GM18907 (cell line): ENCODE results near the gene SAP130.

ENCODE experiments used
- ATAC-seq: cut with Tn5 transposase; IDR thresholded peaks from one replicate; pipeline ENCODE4 v1.9.1; 2021; ENCODE audit warnings: mild to moderate bottlenecking, moderate library complexity; ENCODE audit not compliant: unreplicated experiment

Gene SAP130

DNA sequence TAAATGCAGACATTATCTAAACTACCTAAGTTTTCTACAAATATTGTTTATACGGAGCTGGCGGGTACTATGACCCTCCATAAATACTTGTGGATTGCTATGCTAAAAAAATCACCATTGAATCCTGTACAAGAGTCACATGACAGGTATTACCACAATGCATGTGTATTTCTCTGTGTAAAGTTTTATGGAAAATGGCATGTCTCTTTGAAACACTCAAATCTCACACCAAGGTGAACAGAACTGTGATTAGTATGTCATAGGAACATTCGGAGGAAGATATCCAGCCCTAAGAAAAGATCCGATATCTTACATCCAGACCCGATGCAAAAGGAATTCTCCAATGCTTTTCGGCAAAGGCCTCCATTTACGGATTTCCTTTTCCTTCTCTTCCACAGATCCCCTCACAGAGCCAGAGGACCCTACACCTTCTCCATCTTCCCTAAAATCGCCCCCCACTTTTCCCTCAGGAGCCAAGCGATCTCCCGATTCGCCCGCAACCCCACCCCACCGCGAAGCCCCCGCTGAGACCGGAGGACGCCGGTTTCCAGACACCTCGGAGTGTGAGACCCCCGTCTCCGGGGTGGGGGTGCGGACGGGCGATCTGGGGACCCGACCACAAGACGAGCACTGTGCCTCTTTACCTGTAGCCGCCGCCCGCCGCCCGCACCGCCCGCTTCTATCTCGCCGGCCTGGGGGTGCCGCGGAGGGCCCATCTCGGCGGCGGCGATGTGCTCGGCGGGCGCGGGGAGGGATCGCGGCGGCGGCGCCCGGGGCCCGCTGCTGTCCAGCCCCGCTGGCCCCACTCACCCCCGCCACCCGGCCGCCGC is 1.2 kb downstream of the SAP130 start:
- ATAC-seq = no peak

DNA sequence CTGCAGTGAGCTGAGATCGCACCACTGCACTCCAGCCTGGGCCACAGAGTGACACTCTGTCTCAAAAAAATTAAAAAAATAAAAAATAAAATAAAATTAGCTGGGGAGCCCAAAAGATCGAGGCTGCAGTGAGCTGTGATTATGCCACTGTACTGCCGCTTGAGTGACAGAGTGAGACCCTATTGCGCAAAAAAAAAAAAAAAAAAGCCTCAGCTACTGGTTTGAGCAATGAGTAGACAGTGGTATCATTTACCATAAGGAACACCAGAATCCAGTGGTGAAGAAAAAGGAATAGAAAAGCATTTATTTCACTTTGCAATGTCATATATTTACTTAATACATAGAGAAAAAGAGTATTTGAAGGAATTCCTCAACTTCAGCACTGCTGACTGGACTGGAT is 3.0 kb downstream of the SAP130 start:
- ATAC-seq = no peak

DNA sequence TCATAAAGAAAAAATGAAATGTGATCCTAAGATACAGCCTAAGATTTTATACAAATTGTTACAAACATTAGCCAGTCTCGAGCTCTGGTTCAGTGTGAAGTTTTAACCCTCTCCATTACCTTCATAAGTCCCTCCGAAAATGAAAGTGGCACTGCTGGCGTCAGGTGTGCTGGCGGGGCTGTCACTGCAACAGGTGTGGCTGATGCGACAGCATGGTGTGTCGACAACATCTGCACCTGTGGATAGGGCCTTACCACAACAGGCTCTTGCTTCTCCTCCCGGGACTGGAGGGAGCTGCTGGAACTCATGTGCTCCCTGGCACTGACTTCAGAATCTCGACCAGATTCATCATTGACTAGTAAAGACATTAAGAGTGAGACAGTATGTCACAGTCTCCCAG is 10.3 kb downstream of the SAP130 start:
- ATAC-seq = no peak

DNA sequence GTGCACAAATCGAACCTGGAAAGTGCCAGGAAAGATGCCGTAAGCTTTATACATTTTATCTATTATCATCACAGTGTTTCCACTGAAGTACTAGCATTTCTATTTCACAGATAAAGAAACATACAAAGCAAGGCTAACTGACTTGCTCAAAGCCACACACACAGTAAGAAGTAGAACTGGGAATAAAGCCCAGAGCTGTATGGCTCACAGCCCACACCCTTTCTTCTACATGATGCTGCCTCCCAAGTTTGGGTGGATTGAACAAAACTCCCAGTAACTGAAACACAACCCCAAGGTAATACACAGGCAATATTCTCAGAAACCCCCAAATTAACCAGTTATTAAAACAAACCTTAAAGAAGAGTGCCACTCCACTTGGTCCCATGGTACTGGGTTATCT is 11.2 kb downstream of the SAP130 start:
- ATAC-seq = no peak

DNA sequence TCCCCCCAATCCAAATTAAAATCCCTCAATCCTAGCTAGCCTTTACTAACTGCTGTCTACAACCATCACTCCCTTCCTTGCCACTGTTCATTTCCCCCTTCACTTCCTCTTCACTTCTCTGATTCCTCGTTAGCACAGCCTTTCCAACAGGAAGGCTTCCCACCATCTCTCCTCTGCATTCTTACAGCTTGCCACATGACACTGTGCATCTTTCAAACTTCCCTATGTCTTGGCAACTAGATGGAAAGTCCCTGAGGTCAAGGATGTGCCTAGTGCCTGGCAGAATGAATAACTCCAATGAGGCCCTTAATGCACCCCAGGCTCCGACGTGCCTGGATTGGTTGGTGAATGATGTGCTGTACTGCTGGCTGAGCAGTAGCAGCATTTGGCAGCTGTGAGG is 15.2 kb downstream of the SAP130 start:
- ATAC-seq = no peak

DNA sequence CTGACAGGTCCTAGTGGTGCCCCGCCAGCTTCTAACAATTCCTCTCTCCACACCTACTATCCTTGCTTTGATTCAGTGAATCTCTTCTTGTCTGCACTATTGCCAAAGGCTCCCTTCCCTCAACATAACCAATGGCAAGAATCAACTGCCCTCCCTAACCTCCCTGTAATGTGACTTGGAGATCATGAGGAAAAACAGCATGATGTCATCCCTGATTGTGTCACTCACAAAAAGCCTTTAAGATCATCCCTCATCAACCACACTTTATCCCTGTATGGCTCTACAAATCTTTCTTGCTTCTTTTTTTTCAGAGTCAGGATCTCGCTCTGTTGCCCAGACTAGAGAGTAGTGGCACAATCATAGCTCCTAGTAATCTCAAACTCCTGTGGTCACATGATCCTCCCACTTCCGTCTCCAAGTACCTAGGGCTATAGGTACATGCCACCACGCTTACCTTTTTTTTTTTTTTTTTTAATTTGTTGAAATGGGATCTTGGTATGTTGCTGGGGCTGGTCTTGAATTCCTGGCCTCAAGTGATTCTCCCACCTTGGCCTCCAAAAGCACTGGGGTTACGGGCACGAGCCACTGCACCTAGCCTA is 19.7 kb downstream of the SAP130 start:
- ATAC-seq = no peak

DNA sequence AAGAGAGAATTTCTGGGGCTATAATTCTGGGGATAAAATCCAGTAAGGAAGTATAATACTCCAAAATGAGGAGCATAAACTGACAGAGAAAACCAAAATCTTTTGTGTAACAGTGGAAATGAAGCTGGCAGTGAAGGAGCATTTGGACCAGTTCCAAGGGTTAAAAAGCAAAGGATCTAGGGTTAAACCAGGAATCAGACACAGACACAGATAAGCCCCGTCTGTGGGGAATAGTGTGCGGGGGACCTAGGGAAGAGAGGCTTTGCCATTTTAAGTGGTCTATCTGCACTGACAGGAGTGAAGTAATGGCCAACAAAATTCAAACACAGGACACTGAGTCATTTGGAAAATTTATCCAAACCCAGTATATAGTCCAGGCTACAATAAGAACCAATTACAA is 23.4 kb downstream of the SAP130 start:
- ATAC-seq = no peak

DNA sequence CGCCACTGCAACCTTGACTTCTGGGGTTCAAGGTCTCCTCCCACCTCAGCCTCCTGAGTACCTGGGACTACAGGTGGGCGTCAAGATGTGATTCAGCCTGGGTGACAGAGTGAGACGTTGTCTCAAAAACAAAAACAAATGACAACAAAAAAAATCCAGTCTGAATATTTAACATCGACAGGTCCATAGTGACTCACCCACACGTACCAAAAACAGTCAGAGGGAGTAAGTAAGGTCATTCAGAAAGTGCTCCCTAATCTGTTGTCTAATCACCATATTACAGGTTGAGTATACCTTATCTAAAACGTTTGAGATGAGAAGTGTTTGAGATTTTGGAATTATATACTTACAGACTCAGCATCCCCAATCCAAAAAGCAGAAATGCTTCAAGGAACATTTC is 24.4 kb downstream of the SAP130 start:
- no peak for ATAC-seq

DNA sequence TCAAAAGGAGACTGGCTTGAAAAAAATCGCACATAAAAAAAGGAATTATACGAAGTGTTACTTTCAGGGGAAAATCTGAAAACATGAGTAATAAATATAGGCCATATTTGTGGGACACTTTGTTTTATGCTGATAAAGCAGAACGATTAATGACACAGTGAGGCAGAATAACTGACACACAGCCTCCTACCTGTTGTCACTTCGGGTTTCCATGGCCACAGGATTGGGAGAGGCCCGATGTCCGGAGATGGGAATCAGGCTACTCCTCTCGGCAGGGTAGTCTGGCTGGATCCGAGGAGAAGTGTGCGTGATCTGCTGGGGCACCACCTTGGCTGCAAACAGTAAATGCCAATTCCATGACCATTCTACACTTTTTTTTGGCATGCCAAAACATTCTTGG is 31.7 kb downstream of the SAP130 start:
- no peak for ATAC-seq

DNA sequence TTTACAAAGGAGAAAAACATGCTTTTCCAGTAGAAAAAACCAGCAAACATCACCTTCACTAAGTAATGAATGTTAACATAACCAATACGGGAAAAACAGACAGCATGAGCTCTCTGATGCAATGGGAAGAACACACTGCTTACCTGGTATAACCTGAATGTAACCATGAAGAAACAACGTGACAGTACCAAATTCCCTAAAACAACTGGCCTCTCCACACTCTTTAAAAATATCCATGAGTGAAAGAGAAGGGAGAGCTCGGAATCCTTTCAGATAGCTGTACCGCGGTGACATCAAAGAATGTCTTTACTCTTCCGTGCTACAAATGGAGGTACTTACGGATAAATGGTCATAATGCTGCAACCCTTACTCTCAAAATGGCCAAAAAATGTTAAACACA is 32.1 kb downstream of the SAP130 start:
- ATAC-seq = no peak

DNA sequence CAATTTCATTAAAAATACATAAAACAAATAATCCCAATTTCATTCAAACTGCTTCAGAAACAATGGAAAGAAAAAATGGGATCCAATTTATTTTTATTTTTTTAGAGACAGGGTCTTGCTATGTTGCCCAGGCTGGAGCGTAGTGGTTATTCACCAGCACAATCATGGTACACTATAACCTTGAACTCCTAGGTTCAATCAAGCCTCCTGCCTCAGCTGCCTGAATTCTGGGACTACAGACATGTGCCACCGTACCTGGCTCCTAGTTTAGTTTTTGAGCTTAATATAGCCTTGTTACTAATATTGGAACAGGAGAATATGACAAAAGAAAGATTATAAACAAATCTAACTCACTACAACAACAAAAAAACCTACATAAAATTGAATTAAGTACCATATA is 34.2 kb downstream of the SAP130 start:
- ATAC-seq = no peak

DNA sequence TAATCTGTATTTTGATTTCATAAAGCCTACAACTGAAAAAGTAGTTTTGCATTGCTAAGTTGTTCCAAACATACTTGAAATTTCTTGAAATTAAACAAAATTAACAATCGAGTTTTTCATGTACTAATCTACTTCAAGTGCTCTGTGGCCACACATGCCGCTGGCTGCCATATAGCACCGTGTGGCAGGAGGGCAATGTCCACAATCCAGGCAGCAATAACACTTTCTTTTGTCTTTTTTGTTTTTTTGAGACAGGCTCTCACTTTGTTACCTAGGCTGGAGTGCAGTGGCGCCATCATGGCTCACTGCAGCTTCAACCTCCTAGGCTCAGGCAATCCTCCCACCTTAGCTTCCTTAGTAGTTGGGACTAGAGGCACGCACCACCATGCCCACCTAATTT is 36.1 kb downstream of the SAP130 start:
- no peak for ATAC-seq

DNA sequence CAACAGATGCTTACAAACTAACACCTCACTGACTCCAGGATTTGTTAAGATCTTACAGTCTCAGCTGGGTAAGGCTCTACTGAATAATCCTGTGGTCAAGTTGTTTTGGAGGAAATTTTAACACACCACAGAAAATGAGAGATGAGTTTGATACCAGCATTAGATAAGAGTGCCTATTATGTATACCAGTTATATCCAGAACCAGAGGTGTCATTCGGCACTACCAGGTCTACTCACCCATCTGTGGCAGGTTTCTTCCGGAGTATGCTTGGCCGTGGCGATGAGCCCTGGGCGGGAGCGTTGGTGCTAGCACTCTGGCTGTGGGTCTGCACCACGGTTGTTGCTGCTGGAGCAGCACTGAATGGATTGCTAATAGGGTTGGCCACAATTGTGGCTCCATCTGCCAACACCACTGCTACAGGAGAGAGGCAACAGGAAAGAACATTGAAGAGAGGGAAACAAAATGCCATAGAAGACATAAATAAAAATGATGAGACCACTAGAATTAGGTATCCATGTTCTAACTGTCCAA is 41.2 kb downstream of the SAP130 start:
- no peak for ATAC-seq

DNA sequence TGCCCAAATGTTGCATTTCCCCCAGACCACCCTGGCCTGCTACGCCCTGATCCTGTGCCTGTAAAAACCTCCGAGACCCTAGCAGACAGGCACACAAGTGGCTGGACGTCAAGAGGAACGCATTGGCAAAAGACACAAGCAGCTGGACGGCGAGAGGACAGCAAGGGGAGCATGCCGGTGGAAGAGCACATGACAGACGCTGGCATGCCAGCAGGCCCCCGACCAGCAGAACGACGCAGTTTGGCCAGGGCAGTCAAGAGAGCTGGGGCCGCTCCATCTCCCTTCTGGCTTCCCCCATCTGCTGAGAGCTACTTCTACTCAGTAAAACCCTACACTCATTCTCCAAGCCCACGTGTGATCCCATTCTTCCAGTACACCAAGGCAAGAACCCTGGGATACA is 42.1 kb downstream of the SAP130 start:
- no peak for ATAC-seq

DNA sequence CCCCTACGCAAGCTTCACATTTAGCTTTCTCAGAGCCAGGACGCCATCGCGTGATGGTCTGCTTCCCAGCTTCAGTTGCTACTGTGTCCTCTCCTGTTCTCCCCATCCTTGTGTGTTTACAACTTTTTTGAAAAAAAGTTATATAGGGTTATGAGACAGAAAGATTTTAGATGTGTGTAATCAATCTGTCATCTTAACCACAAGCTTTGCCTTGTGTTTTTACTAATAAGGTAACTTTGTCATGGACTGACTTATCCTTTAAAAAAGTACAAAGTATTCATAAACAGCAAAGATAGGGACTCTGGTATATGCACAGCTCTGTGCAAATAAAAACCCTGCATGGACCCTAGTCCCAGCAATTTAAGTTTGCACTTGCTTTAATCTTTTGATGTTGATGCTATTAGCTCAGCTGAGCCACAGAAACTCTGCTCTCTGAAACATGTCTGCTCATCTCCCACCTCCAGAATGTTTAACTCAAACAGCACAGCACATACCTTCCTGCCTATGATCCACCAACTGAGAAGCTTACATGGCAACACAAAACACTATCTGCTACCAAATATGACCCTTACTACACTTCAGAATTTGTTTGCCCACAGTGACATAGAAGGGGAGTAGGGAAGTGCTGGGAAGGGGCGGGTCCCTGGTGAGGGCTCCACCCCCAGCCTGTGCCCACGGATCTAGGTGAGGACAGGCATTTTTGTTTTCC is 42.7 kb downstream of the SAP130 start:
- ATAC-seq = no peak

DNA sequence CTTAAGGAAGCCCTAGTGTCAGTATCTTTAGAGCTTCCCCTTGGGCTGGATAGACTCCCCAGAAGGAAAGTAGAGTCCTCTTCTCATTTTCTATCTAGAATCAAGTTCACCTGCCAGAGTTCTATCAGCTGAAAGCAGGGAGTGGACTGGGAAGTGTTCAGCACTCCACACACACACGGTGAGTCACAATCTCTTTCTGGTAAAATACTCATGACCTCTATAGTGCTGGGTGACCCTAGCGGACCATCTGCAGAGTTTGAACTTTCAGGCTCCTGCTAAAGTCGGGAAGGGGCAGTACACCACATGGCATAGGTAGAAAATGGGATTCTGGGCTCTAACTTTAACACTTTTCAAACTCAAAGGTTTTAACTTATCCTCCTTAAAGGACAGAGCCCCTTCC is 43.3 kb downstream of the SAP130 start:
- ATAC-seq = no peak

DNA sequence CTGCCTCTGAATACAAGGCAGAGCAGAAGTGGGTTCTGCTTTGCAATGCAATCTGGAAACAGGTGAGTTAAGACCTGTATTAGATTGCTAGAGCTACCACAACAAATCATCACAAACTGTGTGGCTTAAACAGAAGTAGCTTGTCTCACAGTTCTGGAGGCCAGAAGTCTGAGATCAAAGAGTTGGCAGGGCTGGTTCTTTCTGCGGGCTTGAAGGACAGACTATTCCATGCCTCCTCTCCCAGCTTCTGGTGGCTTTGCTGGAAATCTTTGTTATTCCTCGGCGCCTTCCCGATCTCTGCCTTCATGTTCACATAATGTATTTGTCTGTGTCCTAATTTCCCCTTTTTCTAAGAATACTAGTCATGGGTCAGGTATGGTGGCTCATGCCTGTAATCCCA is 58.4 kb downstream of the SAP130 start:
- ATAC-seq = no peak

DNA sequence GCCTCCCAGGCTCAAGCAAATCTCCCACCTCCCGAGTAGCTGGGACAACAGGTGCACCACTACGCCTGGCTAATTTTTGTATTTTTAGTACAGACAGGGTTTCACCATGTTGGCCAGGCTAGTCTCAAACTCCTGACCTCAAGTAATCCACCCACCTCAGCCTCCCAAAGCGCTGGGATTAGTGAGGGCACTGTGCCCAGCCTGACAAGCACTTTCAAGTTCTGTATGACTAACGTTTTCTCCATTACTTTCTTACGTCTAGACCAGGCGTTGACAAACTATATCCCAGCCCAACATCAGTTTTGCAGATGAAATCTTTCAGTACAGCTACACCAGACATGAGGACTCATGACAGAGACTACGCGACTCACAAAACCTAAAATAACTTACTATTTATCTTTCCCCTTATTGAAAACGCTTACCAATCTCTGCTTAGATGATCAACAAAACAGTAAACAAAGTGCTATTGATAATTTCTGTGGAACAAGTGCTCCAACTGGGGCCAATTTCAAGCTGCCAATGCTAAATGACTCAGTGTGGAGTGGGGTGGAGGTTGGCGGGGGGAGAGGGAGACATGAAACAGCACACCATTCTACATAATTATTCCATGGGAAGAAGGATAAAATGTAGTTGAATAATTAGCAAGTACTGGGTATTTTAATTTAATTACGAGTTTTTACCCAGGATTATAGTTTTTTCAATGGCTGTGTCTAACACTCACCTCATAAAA is 59.1 kb downstream of the SAP130 start:
- no peak for ATAC-seq

DNA sequence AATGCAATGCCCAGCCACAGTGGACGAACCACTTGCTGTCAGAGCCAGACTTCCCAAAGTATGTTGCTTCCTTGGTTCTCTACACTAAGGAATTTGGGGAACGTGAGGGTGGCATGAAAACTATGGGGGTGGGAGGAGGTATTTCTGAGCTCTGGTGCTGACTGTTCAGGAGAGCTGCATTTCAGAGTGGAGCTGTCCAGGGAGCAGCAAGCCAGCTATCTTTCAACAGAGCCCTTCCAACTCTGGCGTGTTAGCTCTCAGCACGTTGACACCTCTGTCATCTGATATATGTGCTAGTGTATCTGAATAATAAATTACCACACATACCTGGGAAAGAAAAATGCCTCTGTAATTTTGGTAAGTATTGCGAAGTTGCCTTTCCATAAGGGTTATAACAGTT is 66.1 kb downstream of the SAP130 start:
- no peak for ATAC-seq

DNA sequence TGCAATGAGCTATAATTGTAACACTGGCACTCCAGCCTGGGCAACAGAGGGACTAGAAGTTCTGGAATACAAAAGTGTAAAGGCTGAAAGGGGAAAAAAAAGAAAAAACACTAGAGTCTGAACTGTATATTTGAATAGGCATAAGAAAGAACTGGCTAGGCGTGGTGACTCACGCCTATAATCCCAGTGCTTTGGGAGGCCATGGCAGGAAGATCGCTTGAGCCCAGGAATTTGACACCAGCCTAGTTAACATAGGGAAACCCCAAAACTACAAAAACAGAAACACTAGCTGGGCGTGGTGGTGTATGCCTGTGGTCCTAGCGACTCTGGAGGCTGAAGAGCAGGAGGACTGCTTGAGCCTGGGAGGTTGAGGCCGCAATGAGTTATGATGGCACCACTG is 70.6 kb downstream of the SAP130 start:
- no peak for ATAC-seq

DNA sequence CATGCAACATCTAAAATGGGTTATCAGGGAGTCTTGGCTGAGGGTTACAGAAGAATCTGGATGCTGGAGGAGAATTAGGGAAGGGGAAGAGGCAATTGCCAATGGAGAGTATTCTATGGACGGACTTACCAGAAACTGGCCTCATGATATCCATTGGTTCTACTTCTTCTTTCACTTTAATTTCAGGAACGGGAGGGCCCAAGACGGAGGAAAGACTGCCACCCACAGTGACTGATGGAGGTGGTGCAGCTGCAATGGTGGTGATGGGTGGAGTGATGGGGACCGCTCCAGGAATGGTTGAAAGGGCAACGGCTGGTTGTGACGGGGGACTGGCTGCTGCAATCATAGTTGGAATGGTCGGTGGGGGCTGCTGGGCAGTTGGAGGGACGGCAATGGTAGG is 73.0 kb downstream of the SAP130 start:
- no peak for ATAC-seq
